HG03439 (cell line): ENCODE results near the gene GPR34.
"Not testable (repeated sequence)": the region's sequence is repeated elsewhere in the genome, so short reads cannot be mapped to it uniquely, and the experiment has no call there.

Experiments
- ATAC-seq: cut with Tn5 transposase; IDR thresholded peaks from one replicate; pipeline ENCODE4 v1.9.1; 2021; ENCODE audit warnings: mild to moderate bottlenecking, moderate library complexity; ENCODE audit not compliant: unreplicated experiment

The GPR34 gene

GRCh38 chrX:41688835-41689234, at the start of gene GPR34:
GPR34 (plus strand) TSS chrX:41688973; CDS start chrX:41695634, 6,661 bp downstream.
- ATAC-seq, result no peak

GRCh38 chrX:41646201-41646600, 42.6 kb upstream of the GPR34 start:
- not testable (repeated sequence) for ATAC-seq

- no peak for ATAC-seq
These were observed 35.6 kb upstream of the GPR34 start for GRCh38 chrX:41653125-41653524.

GRCh38 chrX:41655101-41655500, 33.7 kb upstream of the GPR34 start:
- no peak for ATAC-seq

GRCh38 chrX:41655631-41656030, 33.1 kb upstream of the GPR34 start:
- no peak for ATAC-seq

- no peak for ATAC-seq
These were observed 27.2 kb upstream of the GPR34 start for GRCh38 chrX:41661366-41662095.

- ATAC-seq, result peak; percentile 85
These were observed 24.3 kb upstream of the GPR34 start for GRCh38 chrX:41664375-41664901.

- ATAC-seq, result no peak
These were observed 23.9 kb upstream of the GPR34 start for GRCh38 chrX:41664908-41665307.

GRCh38 chrX:41665686-41666085, 23.1 kb upstream of the GPR34 start:
- ATAC-seq, result no peak

- ATAC-seq, result no peak
These were observed 22.5 kb upstream of the GPR34 start for GRCh38 chrX:41666251-41666650.

- no peak for ATAC-seq
These were observed 21.1 kb upstream of the GPR34 start for GRCh38 chrX:41667631-41668030.

GRCh38 chrX:41670112-41670511, 18.7 kb upstream of the GPR34 start:
- no peak for ATAC-seq

- no peak for ATAC-seq
These were observed 17.7 kb upstream of the GPR34 start for GRCh38 chrX:41671082-41671481.

- ATAC-seq, result no peak
These were observed 16.1 kb upstream of the GPR34 start for GRCh38 chrX:41672643-41673042.

- not testable (repeated sequence) for ATAC-seq
These were observed 12.4 kb upstream of the GPR34 start for GRCh38 chrX:41676361-41676760.

- ATAC-seq, result no peak
These were observed 11.4 kb upstream of the GPR34 start for GRCh38 chrX:41677183-41678060.

- no peak for ATAC-seq
These were observed 4.6 kb upstream of the GPR34 start for GRCh38 chrX:41684138-41684537.

- ATAC-seq, result no peak
These were observed 3.8 kb upstream of the GPR34 start for GRCh38 chrX:41684940-41685339.

GRCh38 chrX:41686788-41687187, 2.0 kb upstream of the GPR34 start:
- ATAC-seq, result no peak

GRCh38 chrX:41688156-41688555, 617 bp upstream of the GPR34 start:
- ATAC-seq, result no peak

GRCh38 chrX:41689711-41690110, 938 bp downstream of the GPR34 start:
- no peak for ATAC-seq
